GM12801 (cell line): ENCODE data around the gene GAB1.

Experiments
- CTCF ChIP-seq: IDR thresholded peaks from one replicate; pipeline ENCODE4 v1.5.1; 2011; ENCODE audit warnings: control low read depth; ENCODE audit not compliant: insufficient read length; ENCODE audit errors: extremely low read depth

The GAB1 gene

GRCh38 chr4:143311924-143312323 lies 24.8 kb upstream of the GAB1 start:
- no peak for TF ChIP-seq CTCF

- TF ChIP-seq CTCF, result no peak
These were observed 23.2 kb upstream of the GAB1 start for GRCh38 chr4:143313521-143313920.

- no peak for TF ChIP-seq CTCF
These were observed 22.7 kb upstream of the GAB1 start for GRCh38 chr4:143313996-143314395.

- TF ChIP-seq CTCF, result no peak
These were observed 16.6 kb upstream of the GAB1 start for GRCh38 chr4:143320113-143320512.

- no peak for TF ChIP-seq CTCF
These were observed 9.9 kb upstream of the GAB1 start for GRCh38 chr4:143326735-143327134.

GRCh38 chr4:143329985-143330384 lies 6.7 kb upstream of the GAB1 start:
- no peak for TF ChIP-seq CTCF

GRCh38 chr4:143335979-143336780 lies 496 bp upstream of the GAB1 start:
- TF ChIP-seq CTCF, result no peak
